ENCODE measurements around the gene CFC1B.
"Not testable (repeated sequence)": the region's sequence is repeated elsewhere in the genome, so short reads cannot be mapped to it uniquely, and the experiment has no call there.

CFC1B gene

DNA sequence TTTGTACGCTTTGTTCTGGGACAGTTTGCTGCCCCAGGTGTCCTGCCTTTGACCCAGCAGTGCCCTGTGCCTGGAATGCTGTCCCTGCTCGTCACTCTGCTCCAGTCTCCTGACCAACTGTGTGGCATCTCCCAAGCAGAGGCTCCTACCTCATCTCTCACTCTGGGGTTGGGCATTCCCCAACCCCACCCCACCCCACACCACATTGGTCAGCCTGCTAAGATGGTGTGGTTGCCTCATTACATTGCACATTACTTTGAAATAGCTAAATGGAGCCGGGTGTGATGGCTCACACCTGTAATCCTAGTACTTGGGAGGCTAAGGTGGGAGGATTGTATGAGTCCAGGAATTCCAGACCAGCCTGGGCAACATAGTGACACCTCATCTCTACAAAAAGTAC lies 50.9 kb downstream of the CFC1B start:
- FAIRE-seq, result not testable (repeated sequence)

DNA sequence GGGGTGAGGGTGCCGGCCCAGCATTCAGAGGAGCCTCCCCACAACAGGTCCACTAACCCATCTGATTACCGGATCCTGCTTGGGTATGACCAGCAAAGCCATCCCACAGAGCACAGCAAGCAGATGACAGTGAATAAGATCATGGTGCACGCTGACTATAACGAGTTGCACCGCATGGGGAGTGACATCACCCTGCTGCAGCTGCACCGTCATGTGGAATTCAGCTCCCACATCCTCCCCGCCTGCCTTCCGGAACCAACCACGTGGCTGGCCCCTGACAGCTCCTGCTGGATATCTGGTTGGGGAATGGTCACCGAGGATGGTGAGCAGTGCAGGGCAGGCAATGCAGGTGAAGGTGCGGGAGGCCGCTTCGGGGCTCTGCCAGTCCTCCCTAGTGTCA lies 53.2 kb downstream of the CFC1B start:
- not testable (repeated sequence) for FAIRE-seq

DNA sequence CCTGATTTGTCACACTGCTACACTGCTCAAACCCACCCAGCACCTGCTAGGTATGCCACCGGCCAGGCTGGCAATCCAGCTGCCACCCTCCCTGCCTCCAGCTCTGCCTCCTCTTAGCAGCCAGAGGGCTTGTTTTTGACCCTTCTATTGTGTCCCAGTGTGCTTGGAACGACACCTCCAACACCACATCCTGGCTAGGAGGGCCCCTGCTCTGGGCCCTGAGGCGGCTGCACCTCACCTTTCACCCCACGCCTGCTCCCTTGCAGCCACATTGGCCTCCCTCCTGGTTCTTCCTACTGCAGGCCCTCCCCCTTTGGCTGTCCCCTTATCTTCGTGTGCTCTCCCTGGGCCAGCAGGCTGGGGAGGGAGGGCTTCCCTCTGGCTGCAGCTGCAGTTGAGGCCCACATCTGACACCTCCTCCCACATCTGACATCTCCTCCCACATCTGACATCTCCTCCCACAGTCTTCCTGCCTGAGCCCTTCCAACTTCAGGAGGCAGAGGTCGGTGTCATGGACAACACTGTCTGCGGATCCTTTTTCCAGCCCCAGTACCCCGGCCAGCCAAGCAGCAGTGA lies 55.3 kb downstream of the CFC1B start:
- not testable (repeated sequence) for FAIRE-seq

GRCh38 chr2:130577559-130577958 lies 56.5 kb downstream of the CFC1B start:
- not testable (repeated sequence) for FAIRE-seq
